Skeletal muscle satellite cell (primary cell): Measurements from ENCODE around the gene VIP.

Source experiments
- H3K27me3 ChIP-seq: 2 replicates; pipeline ENCODE4 v1.7.0; 2013; ENCODE audit warnings: low read length; ENCODE audit not compliant: control insufficient read depth, insufficient read depth
- H3K36me3 ChIP-seq: 2 replicates; pipeline ENCODE4 v1.7.0; 2013; ENCODE audit warnings: mild to moderate bottlenecking, control low read depth, low read length; ENCODE audit not compliant: insufficient read depth
- H3K4me1 ChIP-seq: 2 replicates; pipeline ENCODE4 v1.7.0; 2013; ENCODE audit warnings: low read length; ENCODE audit not compliant: control insufficient read depth, insufficient read depth
- H3K4me2 ChIP-seq: 2 replicates; pipeline ENCODE4 v1.7.0; 2013; ENCODE audit warnings: mild to moderate bottlenecking, low read length
- H3K4me3 ChIP-seq: 2 replicates; pipeline ENCODE4 v1.7.0; 2013; ENCODE audit warnings: low read length
- H3K9ac ChIP-seq: 2 replicates; pipeline ENCODE4 v1.7.0; 2013; ENCODE audit warnings: mild to moderate bottlenecking, low read depth, low read length, moderate library complexity
- H3K9me3 ChIP-seq: replicated peaks from 2 replicates; pipeline ENCODE4 v1.7.0; 2013; ENCODE audit warnings: mild to moderate bottlenecking, control low read depth, low read length

The VIP gene

GRCh38 chr6:152783217-152783878 lies 32.8 kb downstream of the VIP start:
- H3K9me3 ChIP-seq, result no peaks in the 10 kb centered on the region
- H3K9ac ChIP-seq, result no peak overlapping the region
- no peaks in the 10 kb centered on the region for H3K27me3 ChIP-seq
- H3K4me3 ChIP-seq, result no peak overlapping the region
- H3K4me1 ChIP-seq, result no peaks in the 10 kb centered on the region
- no peaks in the 10 kb centered on the region for H3K36me3 ChIP-seq
- H3K4me2 ChIP-seq, result no peak overlapping the region

- H3K4me3 ChIP-seq, result no peak overlapping the region
- no peaks in the 10 kb centered on the region for H3K27me3 ChIP-seq
- H3K36me3 ChIP-seq, result no peaks in the 10 kb centered on the region
- H3K9me3 ChIP-seq, result no peaks in the 10 kb centered on the region
- H3K4me1 ChIP-seq, result no peaks in the 10 kb centered on the region
- no peak overlapping the region for H3K9ac ChIP-seq
- H3K4me2 ChIP-seq, result no peak overlapping the region
Measured at GRCh38 chr6:152794696-152795095, 44.1 kb downstream of the VIP start.

GRCh38 chr6:152804150-152804549 lies 53.6 kb downstream of the VIP start:
- Histone ChIP-seq H3K4me3 (no peak overlapping the region), H3K9ac (no peak overlapping the region), H3K4me1 (no peaks in the 10 kb centered on the region), H3K36me3 (no peaks in the 10 kb centered on the region), H3K9me3 (no peaks in the 10 kb centered on the region), H3K27me3 (no peaks in the 10 kb centered on the region), H3K4me2 (no peak overlapping the region)
